ENCODE results near the gene CTXND1. TPM values are rescaled to one million over a fixed set of nuclear protein-coding genes. Genes with fewer than 3 reads are reported as not detected.
A peak's percentile ranks its signal among the peaks of the same experiment; 100 is the strongest.

CTXND1 gene
- total and polyA plus RNA-seq, 2 of the 13 experiments (the other 11 are each of a cell fraction or from before 2014, with no cell fraction given): 1.2 to 2.1 TPM

DNA sequence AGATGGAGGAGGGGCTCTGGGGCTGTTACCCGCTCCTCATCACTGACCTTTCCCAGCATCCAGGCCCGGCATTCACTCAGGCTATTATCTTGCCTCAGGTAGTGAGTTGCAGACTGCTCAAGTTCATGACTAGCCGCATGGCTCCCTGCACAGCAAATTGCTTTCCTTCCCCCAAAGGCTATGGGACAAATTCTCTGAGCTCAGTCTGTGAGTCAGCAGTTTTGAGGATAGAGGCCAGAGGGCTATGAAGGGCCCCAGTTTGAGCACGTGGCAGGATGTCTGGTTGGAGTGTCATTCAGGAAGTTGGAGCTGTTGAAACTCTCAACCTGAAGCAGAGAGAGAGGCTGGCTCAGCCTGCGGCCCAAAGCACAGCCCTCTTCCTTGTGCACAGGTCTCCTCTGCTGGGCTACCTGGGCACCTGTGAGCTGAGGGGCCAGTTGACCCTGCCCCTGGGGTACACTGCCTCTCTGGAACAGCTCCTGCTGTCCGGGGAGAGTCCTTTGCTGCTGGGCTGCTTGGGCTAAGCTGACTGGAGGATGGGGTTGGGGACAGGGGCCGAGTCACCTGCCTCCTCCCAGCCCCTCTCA, 91.3 kb downstream of the CTXND1 start (continued):
- TF ChIP-seq, protein P1, sequence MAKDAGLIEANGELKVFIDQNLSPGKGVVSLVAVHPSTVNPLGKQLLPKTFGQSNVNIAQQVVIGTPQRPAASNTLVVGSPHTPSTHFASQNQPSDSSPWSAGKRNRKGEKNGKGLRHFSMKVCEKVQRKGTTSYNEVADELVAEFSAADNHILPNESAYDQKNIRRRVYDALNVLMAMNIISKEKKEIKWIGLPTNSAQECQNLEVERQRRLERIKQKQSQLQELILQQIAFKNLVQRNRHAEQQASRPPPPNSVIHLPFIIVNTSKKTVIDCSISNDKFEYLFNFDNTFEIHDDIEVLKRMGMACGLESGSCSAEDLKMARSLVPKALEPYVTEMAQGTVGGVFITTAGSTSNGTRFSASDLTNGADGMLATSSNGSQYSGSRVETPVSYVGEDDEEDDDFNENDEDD (CRISPR knock-in tag; IDR thresholded peaks at IDR 0.05; ENCODE audit: borderline replicate concordance): peak; percentile 82; the same call in 1 of the 2 replicates
- peak; percentile 37; the same call in 1 of the 2 replicates for TF ChIP-seq ZNF788 (CRISPR knock-in tag; IDR thresholded peaks at IDR 0.05; ENCODE audit: borderline replicate concordance)
- TF ChIP-seq ETV5 (CRISPR knock-in tag; IDR thresholded peaks at IDR 0.05; ENCODE audit: borderline replicate concordance): peak; percentile 91
- 0 out of 2 replicates have a peak, but pooled peaks have one; percentile 39 for TF ChIP-seq KDM4B (CRISPR knock-in tag; IDR thresholded peaks at IDR 0.05)
- peak; percentile 83 for TF ChIP-seq ZSCAN9 (CRISPR knock-in tag; IDR thresholded peaks at IDR 0.05; ENCODE audit: borderline replicate concordance)
- TF ChIP-seq REXO4 (CRISPR knock-in tag; IDR thresholded peaks at IDR 0.05; ENCODE audit: borderline replicate concordance): no peak
- TF ChIP-seq ZNF652 (CRISPR knock-in tag; IDR thresholded peaks at IDR 0.05; ENCODE audit: borderline replicate concordance, low read depth): no peak
- TF ChIP-seq SKI (IDR thresholded peaks at IDR 0.05; ENCODE audit: partially characterized antibody): peak; percentile 96
- no peak for TF ChIP-seq MTF1 (CRISPR knock-in tag; IDR thresholded peaks at IDR 0.05)
- TF ChIP-seq, protein P2, sequence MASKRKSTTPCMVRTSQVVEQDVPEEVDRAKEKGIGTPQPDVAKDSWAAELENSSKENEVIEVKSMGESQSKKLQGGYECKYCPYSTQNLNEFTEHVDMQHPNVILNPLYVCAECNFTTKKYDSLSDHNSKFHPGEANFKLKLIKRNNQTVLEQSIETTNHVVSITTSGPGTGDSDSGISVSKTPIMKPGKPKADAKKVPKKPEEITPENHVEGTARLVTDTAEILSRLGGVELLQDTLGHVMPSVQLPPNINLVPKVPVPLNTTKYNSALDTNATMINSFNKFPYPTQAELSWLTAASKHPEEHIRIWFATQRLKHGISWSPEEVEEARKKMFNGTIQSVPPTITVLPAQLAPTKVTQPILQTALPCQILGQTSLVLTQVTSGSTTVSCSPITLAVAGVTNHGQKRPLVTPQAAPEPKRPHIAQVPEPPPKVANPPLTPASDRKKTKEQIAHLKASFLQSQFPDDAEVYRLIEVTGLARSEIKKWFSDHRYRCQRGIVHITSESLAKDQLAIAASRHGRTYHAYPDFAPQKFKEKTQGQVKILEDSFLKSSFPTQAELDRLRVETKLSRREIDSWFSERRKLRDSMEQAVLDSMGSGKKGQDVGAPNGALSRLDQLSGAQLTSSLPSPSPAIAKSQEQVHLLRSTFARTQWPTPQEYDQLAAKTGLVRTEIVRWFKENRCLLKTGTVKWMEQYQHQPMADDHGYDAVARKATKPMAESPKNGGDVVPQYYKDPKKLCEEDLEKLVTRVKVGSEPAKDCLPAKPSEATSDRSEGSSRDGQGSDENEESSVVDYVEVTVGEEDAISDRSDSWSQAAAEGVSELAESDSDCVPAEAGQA (IDR thresholded peaks at IDR 0.05; ENCODE audit: low read depth): no peak
- TF ChIP-seq, protein P2 (CRISPR knock-in tag; IDR thresholded peaks at IDR 0.05; ENCODE audit: borderline replicate concordance): no peak
- no peak for TF ChIP-seq MLLT10 (CRISPR knock-in tag; IDR thresholded peaks at IDR 0.05)
- TF ChIP-seq, protein P3, sequence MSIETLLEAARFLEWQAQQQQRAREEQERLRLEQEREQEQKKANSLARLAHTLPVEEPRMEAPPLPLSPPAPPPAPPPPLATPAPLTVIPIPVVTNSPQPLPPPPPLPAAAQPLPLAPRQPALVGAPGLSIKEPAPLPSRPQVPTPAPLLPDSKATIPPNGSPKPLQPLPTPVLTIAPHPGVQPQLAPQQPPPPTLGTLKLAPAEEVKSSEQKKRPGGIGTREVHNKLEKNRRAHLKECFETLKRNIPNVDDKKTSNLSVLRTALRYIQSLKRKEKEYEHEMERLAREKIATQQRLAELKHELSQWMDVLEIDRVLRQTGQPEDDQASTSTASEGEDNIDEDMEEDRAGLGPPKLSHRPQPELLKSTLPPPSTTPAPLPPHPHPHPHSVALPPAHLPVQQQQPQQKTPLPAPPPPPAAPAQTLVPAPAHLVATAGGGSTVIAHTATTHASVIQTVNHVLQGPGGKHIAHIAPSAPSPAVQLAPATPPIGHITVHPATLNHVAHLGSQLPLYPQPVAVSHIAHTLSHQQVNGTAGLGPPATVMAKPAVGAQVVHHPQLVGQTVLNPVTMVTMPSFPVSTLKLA (IDR thresholded peaks at IDR 0.05): peak; percentile 81
- TF ChIP-seq RFX3 (CRISPR knock-in tag; IDR thresholded peaks at IDR 0.05): no peak
- peak; percentile 87 for TF ChIP-seq ZNF331 (CRISPR knock-in tag; IDR thresholded peaks at IDR 0.05)
- TF ChIP-seq PHF21A (CRISPR knock-in tag; IDR thresholded peaks at IDR 0.05): peak; percentile 63
- 0 out of 2 replicates have a peak, but pooled peaks have one; percentile 61 for TF ChIP-seq ZNF451 (CRISPR knock-in tag; IDR thresholded peaks at IDR 0.05)
- TF ChIP-seq, protein P4, sequence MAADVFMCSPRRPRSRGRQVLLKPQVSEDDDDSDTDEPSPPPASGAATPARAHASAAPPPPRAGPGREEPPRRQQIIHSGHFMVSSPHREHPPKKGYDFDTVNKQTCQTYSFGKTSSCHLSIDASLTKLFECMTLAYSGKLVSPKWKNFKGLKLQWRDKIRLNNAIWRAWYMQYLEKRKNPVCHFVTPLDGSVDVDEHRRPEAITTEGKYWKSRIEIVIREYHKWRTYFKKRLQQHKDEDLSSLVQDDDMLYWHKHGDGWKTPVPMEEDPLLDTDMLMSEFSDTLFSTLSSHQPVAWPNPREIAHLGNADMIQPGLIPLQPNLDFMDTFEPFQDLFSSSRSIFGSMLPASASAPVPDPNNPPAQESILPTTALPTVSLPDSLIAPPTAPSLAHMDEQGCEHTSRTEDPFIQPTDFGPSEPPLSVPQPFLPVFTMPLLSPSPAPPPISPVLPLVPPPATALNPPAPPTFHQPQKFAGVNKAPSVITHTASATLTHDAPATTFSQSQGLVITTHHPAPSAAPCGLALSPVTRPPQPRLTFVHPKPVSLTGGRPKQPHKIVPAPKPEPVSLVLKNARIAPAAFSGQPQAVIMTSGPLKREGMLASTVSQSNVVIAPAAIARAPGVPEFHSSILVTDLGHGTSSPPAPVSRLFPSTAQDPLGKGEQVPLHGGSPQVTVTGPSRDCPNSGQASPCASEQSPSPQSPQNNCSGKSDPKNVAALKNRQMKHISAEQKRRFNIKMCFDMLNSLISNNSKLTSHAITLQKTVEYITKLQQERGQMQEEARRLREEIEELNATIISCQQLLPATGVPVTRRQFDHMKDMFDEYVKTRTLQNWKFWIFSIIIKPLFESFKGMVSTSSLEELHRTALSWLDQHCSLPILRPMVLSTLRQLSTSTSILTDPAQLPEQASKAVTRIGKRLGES (CRISPR knock-in tag; IDR thresholded peaks at IDR 0.05; ENCODE audit: borderline replicate concordance): peak; percentile 41; the same call in 1 of the 2 replicates
- no peak for TF ChIP-seq ZFP62 (CRISPR knock-in tag; IDR thresholded peaks at IDR 0.05)
- TF ChIP-seq BCL6 (CRISPR knock-in tag; IDR thresholded peaks at IDR 0.05): peak; percentile 74

All from HepG2 (cell line).